Activated CD8-positive, alpha-beta memory T cell treated with anti-CD3 and anti-CD28 coated beads for 4 hours (primary cell): Measurements from ENCODE around the gene MNT.
"Not testable (repeated sequence)": the region's sequence is repeated elsewhere in the genome, so short reads cannot be mapped to it uniquely, and the experiment has no call there.

Source experiments
- DNase-seq, 2 donors: peaks; one replicate each; pipeline ENCODE4 v3.0.0-alpha.2; 2020; ENCODE audit warnings: low read depth in 2 of 2

Gene MNT

GRCh38 chr17:2400877-2401425 is at the start of gene MNT:
Gene MNT, minus strand, starts transcription at chr17:2401060. Its CDS starts 348 bp downstream, at chr17:2400712.
- DNase-seq: peak; percentile 87 to 88

- DNase-seq: no peak
Measured at GRCh38 chr17:2450016-2450650, 49.3 kb upstream of the MNT start.

- DNase-seq: no peak
Measured at GRCh38 chr17:2449486-2449885, 48.6 kb upstream of the MNT start.

- DNase-seq: not testable (repeated sequence)
Measured at GRCh38 chr17:2447479-2447878, 46.6 kb upstream of the MNT start.

- DNase-seq: no peak
Measured at GRCh38 chr17:2445638-2446037, 44.8 kb upstream of the MNT start.

GRCh38 chr17:2444382-2444781 is 43.5 kb upstream of the MNT start:
- DNase-seq: no peak

GRCh38 chr17:2442166-2442565 is 41.3 kb upstream of the MNT start:
- no peak for DNase-seq

GRCh38 chr17:2440930-2441329 is 40.1 kb upstream of the MNT start:
- DNase-seq: no peak

GRCh38 chr17:2439997-2440396 is 39.1 kb upstream of the MNT start:
- not testable (repeated sequence) for DNase-seq

GRCh38 chr17:2438823-2439222 is 38.0 kb upstream of the MNT start:
- DNase-seq: no peak

GRCh38 chr17:2436316-2436905 is 35.6 kb upstream of the MNT start:
- DNase-seq: no peak

- no peak for DNase-seq
Measured at GRCh38 chr17:2435862-2436261, 35.0 kb upstream of the MNT start.

- no peak for DNase-seq
Measured at GRCh38 chr17:2435181-2435741, 34.4 kb upstream of the MNT start.

- no peak for DNase-seq
Measured at GRCh38 chr17:2433696-2434095, 32.8 kb upstream of the MNT start.

GRCh38 chr17:2427910-2428309 is 27.1 kb upstream of the MNT start:
- DNase-seq: no peak

GRCh38 chr17:2427215-2427614 is 26.4 kb upstream of the MNT start:
- DNase-seq: no peak

- DNase-seq: no peak
Measured at GRCh38 chr17:2423271-2423670, 22.4 kb upstream of the MNT start.

GRCh38 chr17:2421315-2422147 is 20.7 kb upstream of the MNT start:
- no peak for DNase-seq

GRCh38 chr17:2420176-2420575 is 19.3 kb upstream of the MNT start:
- no peak for DNase-seq

GRCh38 chr17:2419486-2419885 is 18.6 kb upstream of the MNT start:
- DNase-seq: no peak

- no peak for DNase-seq
Measured at GRCh38 chr17:2418572-2418971, 17.7 kb upstream of the MNT start.

- DNase-seq: peak; percentile 72
Measured at GRCh38 chr17:2416010-2416734, 15.3 kb upstream of the MNT start.
